SK-N-SH (cell line): ENCODE results near the gene LSM14A. TPM values are rescaled to one million over a fixed set of nuclear protein-coding genes. Genes with fewer than 3 reads are reported as not detected.

Experiments
- CTCF ChIA-PET: fragments of 300-600, 350-600 bp; formaldehyde crosslinking; extraction: SDS; loops from one replicate; lab custom pipeline; 2021; lab: Yijun Ruan, JAX
- POLR2A ChIA-PET: fragments of 350-600 bp; sonication (Branson Sonifier 250); formaldehyde crosslinking; extraction: SDS; loops from one replicate; lab custom pipeline; 2020; ENCODE audit warnings: antibody characterized with exemption, inconsistent platforms; lab: Yijun Ruan, JAX
- DNase-seq: peaks from one replicate; pipeline ENCODE4 v3.0.0; 2012
- H2AFZ ChIP-seq: fragments of 200-600 bp; sonication (generic); 2 replicates; pipeline ENCODE4 v1.8.1; 2016; ENCODE audit warnings: antibody characterized with exemption, mild to moderate bottlenecking, low read depth
- H3F3A ChIP-seq: fragments of 200-600 bp; sonication (generic); replicated peaks from 2 replicates; pipeline ENCODE3; 2016; ENCODE audit warnings: antibody characterized with exemption, mild to moderate bottlenecking; ENCODE audit not compliant: insufficient read depth
- H3K27ac ChIP-seq, 2 experiments: fragments of 200-500 bp in 1 of 2; fragments of 200-600 bp in 1 of 2; sonication (Bioruptor generic) in 1 of 2; sonication (generic), shearing (Covaris generic) in 1 of 2; 2 replicates each; pipeline versions ENCODE4 v1.5.1 to v1.6.1; 2014 to 2016; ENCODE audit warnings: low read depth in 2 of 2, inconsistent platforms in 1 of 2, low read length in 1 of 2, mild to moderate bottlenecking in 1 of 2, mixed read lengths in 1 of 2
- H3K27me3 ChIP-seq: fragments of 200-600 bp; sonication (generic), shearing (Covaris generic); 2 replicates; pipeline ENCODE4 v1.6.1; 2016; ENCODE audit warnings: mixed run types; ENCODE audit not compliant: insufficient read depth
- H3K36me3 ChIP-seq, 2 experiments: fragments of 200-500 bp in 1 of 2; fragments of 200-600 bp in 1 of 2; sonication (Bioruptor generic) in 1 of 2; sonication (generic) in 1 of 2; replicated peaks in 1 of 2; 2 replicates each; pipeline versions ENCODE3 to v1.5.1; 2014 to 2016; ENCODE audit warnings: low read length in 1 of 2, mild to moderate bottlenecking in 1 of 2; ENCODE audit not compliant: insufficient read depth in 2 of 2, control insufficient read depth in 1 of 2
- H3K4me1 ChIP-seq, 2 experiments: fragments of 200-500 bp in 1 of 2; fragments of 200-600 bp in 1 of 2; sonication (Bioruptor generic) in 1 of 2; sonication (generic), shearing (Covaris generic) in 1 of 2; 2 replicates each; pipeline versions ENCODE4 v1.5.1 to v1.6.1; 2014 to 2016; ENCODE audit warnings: low read depth in 1 of 2, low read length in 1 of 2, mixed run types in 1 of 2; ENCODE audit not compliant: insufficient read depth in 2 of 2, control insufficient read depth in 1 of 2
- H3K4me2 ChIP-seq: fragments of 200-600 bp; sonication (generic), shearing (Covaris generic); 2 replicates; pipeline ENCODE4 v1.6.1; 2017; ENCODE audit warnings: mixed run types
- H3K4me3 ChIP-seq, 2 experiments: fragments of 200-500 bp in 1 of 2; fragments of 200-600 bp in 1 of 2; sonication (Bioruptor generic) in 1 of 2; sonication (generic), shearing (Covaris generic) in 1 of 2; 2 replicates each; pipeline versions ENCODE4 v1.5.1 to v1.8.1; 2014 to 2016; ENCODE audit warnings: low read depth in 2 of 2, inconsistent platforms in 1 of 2, low read length in 1 of 2, mild to moderate bottlenecking in 1 of 2, mixed read lengths in 1 of 2, moderate library complexity in 1 of 2
- H3K79me2 ChIP-seq: fragments of 200-600 bp; sonication (generic); 2 replicates; pipeline ENCODE4 v1.8.1; 2017; ENCODE audit warnings: mild to moderate bottlenecking; ENCODE audit not compliant: insufficient read depth
- H3K9ac ChIP-seq: fragments of 200-600 bp; sonication (generic); 2 replicates; pipeline ENCODE4 v1.6.1; 2017; ENCODE audit warnings: mixed run types
- H3K9me2 ChIP-seq: fragments of 200-600 bp; sonication (generic); 2 replicates; pipeline ENCODE4 v1.6.1; 2017; ENCODE audit warnings: mixed run types
- H3K9me3 ChIP-seq: fragments of 200-600 bp; sonication (generic); 2 replicates; pipeline ENCODE4 v1.6.1; 2017; ENCODE audit warnings: mixed run types, mild to moderate bottlenecking, moderate library complexity
- H4K20me1 ChIP-seq: fragments of 200-600 bp; sonication (generic); 2 replicates; pipeline ENCODE4 v1.6.1; 2017; ENCODE audit warnings: mild to moderate bottlenecking, mixed run types; ENCODE audit not compliant: insufficient read depth
- CHD2 ChIP-seq: fragments of 150-350 bp; IDR thresholded peaks from 2 replicates; pipeline ENCODE4 v1.6.1; 2018; ENCODE audit warnings: low read length; ENCODE audit not compliant: partially characterized antibody
- ELF1 ChIP-seq: IDR thresholded peaks from 2 replicates; pipeline ENCODE4 v1.4.0; 2012
- EP300 ChIP-seq, 2 experiments: IDR thresholded peaks; 2 replicates each; pipeline versions ENCODE4 v1.4.0 to v1.6.1; 2012; ENCODE audit warnings: borderline replicate concordance in 1 of 2, low read depth in 1 of 2, low read length in 1 of 2
- FOXJ3 ChIP-seq: sonication (generic); formaldehyde crosslinking; IDR thresholded peaks from 2 replicates; pipeline ENCODE4 v1.5.1; 2020; ENCODE audit warnings: mild to moderate bottlenecking, missing genetic modification reagents
- FOXM1 ChIP-seq: IDR thresholded peaks from 2 replicates; pipeline ENCODE4 v1.4.0; 2012; ENCODE audit warnings: low read depth, mild to moderate bottlenecking
- GABPA ChIP-seq: IDR thresholded peaks from 2 replicates; pipeline ENCODE4 v1.4.0; 2012; ENCODE audit warnings: low read depth, mild to moderate bottlenecking
- GATA2 ChIP-seq: sonication (generic); formaldehyde crosslinking; IDR thresholded peaks from 2 replicates; pipeline ENCODE4 v1.5.0; 2020; ENCODE audit warnings: mild to moderate bottlenecking, missing genetic modification reagents
- NFIC ChIP-seq: IDR thresholded peaks from 2 replicates; pipeline ENCODE4 v1.4.0; 2012; ENCODE audit warnings: borderline replicate concordance
- POLR2AphosphoS5 ChIP-seq: IDR thresholded peaks from 2 replicates; pipeline ENCODE4 v1.6.1; 2012; ENCODE audit warnings: low read depth, low read length
- RCOR1 ChIP-seq: fragments of 150-350 bp; IDR thresholded peaks from 2 replicates; pipeline ENCODE4 v1.6.1; 2017; ENCODE audit warnings: antibody characterized with exemption, low read length
- RFX5 ChIP-seq: IDR thresholded peaks from 2 replicates; pipeline ENCODE4 v1.6.1; 2012; ENCODE audit warnings: mild to moderate bottlenecking, improper control_type of control experiment, low read length
- RXRA ChIP-seq: IDR thresholded peaks from 2 replicates; pipeline ENCODE4 v1.4.0; 2012; ENCODE audit warnings: low read depth, mild to moderate bottlenecking, borderline replicate concordance
- TCF12 ChIP-seq: IDR thresholded peaks from 2 replicates; pipeline ENCODE4 v1.4.0; 2012
- WGBS: methylation state at CpG from one replicate; pipeline ENCODE4 v1.1.6; 2017; ENCODE audit warnings: low lambda C conversion rate; 5-methylcytosine and 5-hydroxymethylcytosine counted together
- polyA plus RNA-seq, 3 experiments: library from polyadenylated mRNA; depleted of rRNA; stranded (reverse); fragments of >200 nt; gene quantifications; 2 replicates each; pipeline ENCODE4 v1.2.3, GENCODE V29; 2012
- TF ChIP-seq, protein P1 (sequence below): IDR thresholded peaks from 2 replicates; pipeline ENCODE4; 2012
- TF ChIP-seq, protein P2 (sequence below): IDR thresholded peaks from 2 replicates; pipeline ENCODE4 v1.6.1; 2012; ENCODE audit warnings: mild to moderate bottlenecking, low read depth, low read length, moderate library complexity
- TF ChIP-seq, protein P3 (sequence below): IDR thresholded peaks from 2 replicates; pipeline ENCODE4 v1.4.0; 2012; ENCODE audit warnings: low read depth, borderline replicate concordance
- TF ChIP-seq, protein P4 (sequence below): fragments of 200-600 bp; sonication (generic); IDR thresholded peaks from 2 replicates; pipeline ENCODE4 v1.6.1; 2017; ENCODE audit warnings: antibody characterized with exemption, mild to moderate bottlenecking, moderate library complexity
- TF ChIP-seq, protein P5 (sequence below): fragments of 150-350 bp; IDR thresholded peaks from 2 replicates; pipeline ENCODE4 v1.6.1; 2016; ENCODE audit warnings: mild to moderate bottlenecking, low read depth, low read length

LSM14A gene
- polyA plus RNA-seq, 1 of the 3 experiments (the other 2 are of a cell fraction) = 87.7 TPM

DNA sequence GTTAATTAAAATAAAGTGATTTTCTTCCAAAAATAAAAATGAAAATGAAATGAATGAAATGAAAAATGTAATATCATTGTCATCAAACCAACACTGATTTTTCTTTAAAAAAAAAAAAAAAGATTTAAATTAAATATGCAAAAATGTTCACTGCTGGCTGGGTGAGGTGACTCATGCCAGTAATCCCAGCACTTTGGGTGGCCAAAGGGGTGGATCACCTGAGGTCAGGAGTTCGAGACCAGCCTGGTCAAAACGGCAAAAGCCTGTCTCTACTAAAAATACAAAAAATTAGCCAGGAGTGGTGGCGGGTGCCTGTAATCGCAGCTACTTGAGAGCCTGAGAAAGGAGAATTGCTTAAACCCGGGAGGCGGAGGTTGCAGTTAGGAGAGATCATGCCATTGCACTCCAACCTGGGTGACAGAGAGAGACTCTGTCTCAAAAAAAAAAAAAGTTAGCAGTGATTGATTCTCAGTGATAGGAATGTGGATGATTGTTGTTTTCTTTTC, 44.6 kb upstream of the LSM14A start:
- WGBS = 86% methylated on average over 6 of the region's 6 CpGs
- POLR2A ChIA-PET = no interaction called here
- no peak for TF ChIP-seq EP300 (IDR thresholded peaks at IDR 0.05; ENCODE audit: borderline replicate concordance in 1 of 2, low read depth in 1 of 2, low read length in 1 of 2)
- no peak for TF ChIP-seq GABPA
- no peak for TF ChIP-seq RCOR1
- no peak for TF ChIP-seq RFX5
- no peak for TF ChIP-seq GATA2
- no peak for TF ChIP-seq CHD2
- TF ChIP-seq FOXM1 = no peak
- no peak for TF ChIP-seq FOXJ3 (CRISPR knock-in tag)
- Histone ChIP-seq H3K4me3 (no peak overlapping the region), H3K9ac (no peak overlapping the region), H3K27me3 (no peaks in the 10 kb centered on the region), H3K9me2 (no peaks in the 10 kb centered on the region), H3K27ac (no peak overlapping the region), H3K79me2 (no peaks in the 10 kb centered on the region), H3K36me3 (no peaks in the 10 kb centered on the region), H3F3A (no peaks in the 10 kb centered on the region), H3K4me1 (peaks cover 0 to 3% of the 10 kb centered on the region in 2 experiments; a peak in 1 of 4 replicates), H3K9me3 (no peaks in the 10 kb centered on the region), H3K4me2 (no peak overlapping the region), H2AFZ (no peak overlapping the region), H4K20me1 (no peaks in the 10 kb centered on the region)
- CTCF ChIA-PET = interaction anchor here (0.8 to 3.4 kb wide), 4 partner anchors 10 to 350 kb away, joined by 3 to 16 read pairs (median 9); no protein-coding TSS in a partner anchor
- no peak for DNase-seq

DNA sequence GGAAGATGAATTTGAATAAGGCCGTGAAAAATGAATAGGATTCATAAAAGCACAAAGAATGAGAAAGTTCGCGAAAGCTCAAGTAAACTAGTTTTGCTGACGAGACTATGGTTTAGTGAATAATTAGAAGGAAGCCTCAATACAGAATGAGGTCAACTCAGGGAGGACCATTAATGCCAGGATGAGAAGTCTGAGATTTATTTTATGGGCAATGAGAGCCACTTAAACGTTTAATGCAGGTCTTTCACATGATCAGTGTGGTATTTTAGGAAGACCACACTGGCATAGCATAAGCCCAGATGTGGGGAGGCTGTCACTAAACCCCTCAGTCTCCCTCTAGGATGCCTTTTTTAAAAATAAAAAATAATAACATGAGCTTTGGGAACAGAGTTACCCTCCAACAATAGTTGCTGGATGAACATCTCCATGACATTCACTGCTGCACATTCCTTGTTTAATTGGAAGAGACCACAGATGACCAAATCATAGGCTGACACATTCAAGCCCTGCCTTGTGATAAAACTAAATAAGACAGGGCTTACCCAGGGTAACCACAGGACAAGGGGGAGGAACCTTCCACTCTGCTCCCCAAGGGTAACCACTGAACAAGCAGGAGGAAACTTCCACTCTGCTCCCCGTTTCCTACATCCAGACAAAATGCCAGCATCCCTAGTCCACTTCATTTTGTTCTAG, 43.6 kb upstream of the LSM14A start:
- ChIA-PET POLR2A (no interaction called here), CTCF (interaction anchor here (1.0 to 1.3 kb wide), 3 partner anchors 9 to 33 kb away, joined by 3 to 5 read pairs (median 3); no protein-coding TSS in a partner anchor)
- Histone ChIP-seq H3K9ac (no peak overlapping the region), H3K27ac (no peak overlapping the region), H3K4me1 (peaks cover 0 to 3% of the 10 kb centered on the region in 2 experiments; a peak in 1 of 4 replicates), H3K79me2 (no peaks in the 10 kb centered on the region), H3K4me2 (no peak overlapping the region), H2AFZ (no peak overlapping the region), H4K20me1 (no peaks in the 10 kb centered on the region), H3F3A (no peaks in the 10 kb centered on the region), H3K27me3 (no peaks in the 10 kb centered on the region), H3K4me3 (no peak overlapping the region), H3K9me2 (no peaks in the 10 kb centered on the region), H3K9me3 (no peaks in the 10 kb centered on the region), H3K36me3 (no peaks in the 10 kb centered on the region)
- DNase-seq = no peak
- 59% methylated on average over 6 of the region's 6 CpGs for WGBS
- TF ChIP-seq POLR2AphosphoS5 (no peak), RCOR1 (no peak), TCF12 (no peak), RXRA (no peak), CHD2 (no peak), NFIC (no peak), ELF1 (no peak), GATA2 (no peak), FOXM1 (no peak), FOXJ3 (CRISPR knock-in tag) (no peak)
- TF ChIP-seq, protein P1, sequence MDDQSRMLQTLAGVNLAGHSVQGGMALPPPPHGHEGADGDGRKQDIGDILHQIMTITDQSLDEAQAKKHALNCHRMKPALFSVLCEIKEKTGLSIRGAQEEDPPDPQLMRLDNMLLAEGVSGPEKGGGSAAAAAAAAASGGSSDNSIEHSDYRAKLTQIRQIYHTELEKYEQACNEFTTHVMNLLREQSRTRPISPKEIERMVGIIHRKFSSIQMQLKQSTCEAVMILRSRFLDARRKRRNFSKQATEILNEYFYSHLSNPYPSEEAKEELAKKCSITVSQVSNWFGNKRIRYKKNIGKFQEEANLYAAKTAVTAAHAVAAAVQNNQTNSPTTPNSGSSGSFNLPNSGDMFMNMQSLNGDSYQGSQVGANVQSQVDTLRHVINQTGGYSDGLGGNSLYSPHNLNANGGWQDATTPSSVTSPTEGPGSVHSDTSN = no peak
- TF ChIP-seq, protein P2, sequence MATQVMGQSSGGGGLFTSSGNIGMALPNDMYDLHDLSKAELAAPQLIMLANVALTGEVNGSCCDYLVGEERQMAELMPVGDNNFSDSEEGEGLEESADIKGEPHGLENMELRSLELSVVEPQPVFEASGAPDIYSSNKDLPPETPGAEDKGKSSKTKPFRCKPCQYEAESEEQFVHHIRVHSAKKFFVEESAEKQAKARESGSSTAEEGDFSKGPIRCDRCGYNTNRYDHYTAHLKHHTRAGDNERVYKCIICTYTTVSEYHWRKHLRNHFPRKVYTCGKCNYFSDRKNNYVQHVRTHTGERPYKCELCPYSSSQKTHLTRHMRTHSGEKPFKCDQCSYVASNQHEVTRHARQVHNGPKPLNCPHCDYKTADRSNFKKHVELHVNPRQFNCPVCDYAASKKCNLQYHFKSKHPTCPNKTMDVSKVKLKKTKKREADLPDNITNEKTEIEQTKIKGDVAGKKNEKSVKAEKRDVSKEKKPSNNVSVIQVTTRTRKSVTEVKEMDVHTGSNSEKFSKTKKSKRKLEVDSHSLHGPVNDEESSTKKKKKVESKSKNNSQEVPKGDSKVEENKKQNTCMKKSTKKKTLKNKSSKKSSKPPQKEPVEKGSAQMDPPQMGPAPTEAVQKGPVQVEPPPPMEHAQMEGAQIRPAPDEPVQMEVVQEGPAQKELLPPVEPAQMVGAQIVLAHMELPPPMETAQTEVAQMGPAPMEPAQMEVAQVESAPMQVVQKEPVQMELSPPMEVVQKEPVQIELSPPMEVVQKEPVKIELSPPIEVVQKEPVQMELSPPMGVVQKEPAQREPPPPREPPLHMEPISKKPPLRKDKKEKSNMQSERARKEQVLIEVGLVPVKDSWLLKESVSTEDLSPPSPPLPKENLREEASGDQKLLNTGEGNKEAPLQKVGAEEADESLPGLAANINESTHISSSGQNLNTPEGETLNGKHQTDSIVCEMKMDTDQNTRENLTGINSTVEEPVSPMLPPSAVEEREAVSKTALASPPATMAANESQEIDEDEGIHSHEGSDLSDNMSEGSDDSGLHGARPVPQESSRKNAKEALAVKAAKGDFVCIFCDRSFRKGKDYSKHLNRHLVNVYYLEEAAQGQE = no peak
- TF ChIP-seq, protein P3, sequence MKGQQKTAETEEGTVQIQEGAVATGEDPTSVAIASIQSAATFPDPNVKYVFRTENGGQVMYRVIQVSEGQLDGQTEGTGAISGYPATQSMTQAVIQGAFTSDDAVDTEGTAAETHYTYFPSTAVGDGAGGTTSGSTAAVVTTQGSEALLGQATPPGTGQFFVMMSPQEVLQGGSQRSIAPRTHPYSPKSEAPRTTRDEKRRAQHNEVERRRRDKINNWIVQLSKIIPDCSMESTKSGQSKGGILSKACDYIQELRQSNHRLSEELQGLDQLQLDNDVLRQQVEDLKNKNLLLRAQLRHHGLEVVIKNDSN = no peak
- TF ChIP-seq, protein P4, sequence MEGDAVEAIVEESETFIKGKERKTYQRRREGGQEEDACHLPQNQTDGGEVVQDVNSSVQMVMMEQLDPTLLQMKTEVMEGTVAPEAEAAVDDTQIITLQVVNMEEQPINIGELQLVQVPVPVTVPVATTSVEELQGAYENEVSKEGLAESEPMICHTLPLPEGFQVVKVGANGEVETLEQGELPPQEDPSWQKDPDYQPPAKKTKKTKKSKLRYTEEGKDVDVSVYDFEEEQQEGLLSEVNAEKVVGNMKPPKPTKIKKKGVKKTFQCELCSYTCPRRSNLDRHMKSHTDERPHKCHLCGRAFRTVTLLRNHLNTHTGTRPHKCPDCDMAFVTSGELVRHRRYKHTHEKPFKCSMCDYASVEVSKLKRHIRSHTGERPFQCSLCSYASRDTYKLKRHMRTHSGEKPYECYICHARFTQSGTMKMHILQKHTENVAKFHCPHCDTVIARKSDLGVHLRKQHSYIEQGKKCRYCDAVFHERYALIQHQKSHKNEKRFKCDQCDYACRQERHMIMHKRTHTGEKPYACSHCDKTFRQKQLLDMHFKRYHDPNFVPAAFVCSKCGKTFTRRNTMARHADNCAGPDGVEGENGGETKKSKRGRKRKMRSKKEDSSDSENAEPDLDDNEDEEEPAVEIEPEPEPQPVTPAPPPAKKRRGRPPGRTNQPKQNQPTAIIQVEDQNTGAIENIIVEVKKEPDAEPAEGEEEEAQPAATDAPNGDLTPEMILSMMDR = no peak
- TF ChIP-seq, protein P5, sequence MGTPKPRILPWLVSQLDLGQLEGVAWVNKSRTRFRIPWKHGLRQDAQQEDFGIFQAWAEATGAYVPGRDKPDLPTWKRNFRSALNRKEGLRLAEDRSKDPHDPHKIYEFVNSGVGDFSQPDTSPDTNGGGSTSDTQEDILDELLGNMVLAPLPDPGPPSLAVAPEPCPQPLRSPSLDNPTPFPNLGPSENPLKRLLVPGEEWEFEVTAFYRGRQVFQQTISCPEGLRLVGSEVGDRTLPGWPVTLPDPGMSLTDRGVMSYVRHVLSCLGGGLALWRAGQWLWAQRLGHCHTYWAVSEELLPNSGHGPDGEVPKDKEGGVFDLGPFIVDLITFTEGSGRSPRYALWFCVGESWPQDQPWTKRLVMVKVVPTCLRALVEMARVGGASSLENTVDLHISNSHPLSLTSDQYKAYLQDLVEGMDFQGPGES = no peak
